GM21515 (cell line): ENCODE measurements around the gene SLC44A2.

Experiments
- ATAC-seq: cut with Tn5 transposase; IDR thresholded peaks from one replicate; pipeline ENCODE4 v1.9.1; 2021; ENCODE audit not compliant: unreplicated experiment

The SLC44A2 gene

DNA sequence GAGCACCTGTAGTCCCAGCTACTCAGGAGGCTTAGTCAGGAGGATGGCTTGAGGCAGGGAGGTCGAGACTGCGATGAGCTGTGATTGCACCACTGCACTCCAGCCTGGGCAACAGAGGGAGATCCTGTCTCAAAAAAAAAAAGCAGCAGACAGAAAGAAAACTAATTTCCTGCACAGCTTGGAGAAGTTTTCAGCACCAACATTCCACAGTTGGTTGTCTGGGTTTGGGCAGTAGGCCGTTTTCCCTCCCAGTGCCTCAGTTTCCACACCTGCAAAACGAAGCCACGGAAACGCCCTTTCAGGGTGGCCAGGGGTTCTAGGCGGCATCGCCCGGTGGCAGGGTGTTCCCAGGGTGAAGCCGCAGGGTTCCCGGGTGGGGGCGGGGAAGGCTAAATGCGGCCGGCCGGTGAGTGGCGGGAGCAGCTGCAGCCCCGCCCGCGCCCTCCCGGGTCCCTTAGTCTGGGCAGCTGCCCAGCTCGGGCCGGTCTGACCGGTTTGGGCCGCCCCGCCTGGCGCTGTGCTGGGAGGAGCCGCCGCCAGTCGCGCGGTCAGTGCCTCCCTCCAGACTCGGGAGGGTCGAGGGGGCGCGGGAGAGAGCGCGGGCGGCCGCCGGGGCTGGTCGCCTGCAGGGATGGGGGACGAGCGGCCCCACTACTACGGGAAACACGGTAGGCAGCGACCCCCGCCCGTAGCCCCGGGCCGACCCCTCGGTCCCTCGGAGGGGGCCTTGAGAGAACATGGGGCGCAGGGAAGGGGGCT, at the start of gene SLC44A2:
TSS of gene SLC44A2 (plus strand) at position 551 of the 759 bp plus-strand sequence. CDS start at position 632, 81 bp downstream.
- ATAC-seq: no peak

DNA sequence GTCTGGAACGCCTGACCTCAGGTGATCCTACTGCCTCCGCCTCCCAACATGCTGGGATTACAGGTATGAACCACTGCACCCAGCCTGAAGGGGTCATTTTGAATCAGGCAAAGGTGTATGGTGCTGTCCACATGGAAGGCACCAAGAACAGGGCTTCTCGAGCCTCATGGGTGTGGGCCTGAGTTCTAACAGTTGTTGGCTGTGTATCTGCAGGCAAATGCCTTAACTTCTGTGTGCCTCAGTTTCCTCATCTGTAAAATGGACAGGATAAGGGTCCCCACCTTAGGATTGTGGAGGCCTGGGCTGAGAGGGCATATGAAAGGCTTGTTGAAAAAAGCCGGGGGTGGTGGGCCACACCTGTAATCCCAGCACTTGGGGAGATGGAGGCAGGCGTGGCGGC, 47.4 kb upstream of the SLC44A2 start:
- ATAC-seq: no peak

DNA sequence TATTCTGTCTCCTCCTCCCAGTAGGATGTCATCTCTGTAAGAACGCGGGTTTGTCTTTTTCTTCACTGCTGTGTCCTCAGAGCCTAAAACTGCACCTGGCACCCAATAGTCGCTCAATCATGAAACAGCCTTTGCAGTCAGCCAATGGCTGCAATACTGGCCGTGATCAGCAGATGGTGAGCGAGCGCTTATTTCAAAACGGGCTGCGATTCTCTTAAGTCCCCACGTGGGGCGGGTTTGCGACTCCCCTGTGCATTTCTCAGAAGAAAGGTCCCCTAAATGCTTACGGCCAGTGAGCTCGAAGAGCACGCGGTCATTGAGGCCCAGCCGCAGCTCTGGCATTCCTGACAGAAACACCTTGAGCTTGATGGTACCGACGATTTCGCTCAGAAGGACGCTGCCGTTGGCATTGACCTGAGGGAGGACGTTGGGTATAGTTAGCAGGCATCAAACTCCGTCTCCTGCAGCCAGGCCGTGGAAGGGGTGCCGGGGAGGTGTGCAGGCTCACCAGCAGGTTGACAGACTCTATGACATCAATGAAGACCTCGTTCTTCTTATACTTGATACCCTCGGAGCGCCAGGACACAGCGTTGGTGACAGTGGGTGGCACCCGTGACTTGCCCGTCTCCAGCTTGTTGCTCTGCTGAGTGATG, 44.2 kb upstream of the SLC44A2 start:
- no peak for ATAC-seq

DNA sequence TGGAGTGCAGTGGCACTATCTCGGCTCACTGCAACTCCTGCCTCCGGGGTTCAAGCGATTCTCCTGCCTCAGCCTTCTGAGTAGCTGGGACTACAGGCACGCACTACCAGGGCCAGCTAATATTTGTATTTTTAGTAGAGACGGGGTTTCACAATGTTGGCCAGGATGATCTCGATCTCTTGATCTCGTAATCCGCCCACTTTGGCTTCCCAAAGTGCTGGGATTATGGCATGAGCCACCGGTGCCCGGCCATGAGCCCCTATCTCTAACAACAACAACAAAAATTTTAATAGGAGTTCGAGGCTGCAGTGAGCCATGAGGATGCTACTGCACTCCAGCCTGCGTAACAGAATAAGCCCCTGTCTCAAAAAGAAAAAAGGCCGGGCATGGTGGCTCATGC, 43.3 kb upstream of the SLC44A2 start:
- no peak for ATAC-seq

DNA sequence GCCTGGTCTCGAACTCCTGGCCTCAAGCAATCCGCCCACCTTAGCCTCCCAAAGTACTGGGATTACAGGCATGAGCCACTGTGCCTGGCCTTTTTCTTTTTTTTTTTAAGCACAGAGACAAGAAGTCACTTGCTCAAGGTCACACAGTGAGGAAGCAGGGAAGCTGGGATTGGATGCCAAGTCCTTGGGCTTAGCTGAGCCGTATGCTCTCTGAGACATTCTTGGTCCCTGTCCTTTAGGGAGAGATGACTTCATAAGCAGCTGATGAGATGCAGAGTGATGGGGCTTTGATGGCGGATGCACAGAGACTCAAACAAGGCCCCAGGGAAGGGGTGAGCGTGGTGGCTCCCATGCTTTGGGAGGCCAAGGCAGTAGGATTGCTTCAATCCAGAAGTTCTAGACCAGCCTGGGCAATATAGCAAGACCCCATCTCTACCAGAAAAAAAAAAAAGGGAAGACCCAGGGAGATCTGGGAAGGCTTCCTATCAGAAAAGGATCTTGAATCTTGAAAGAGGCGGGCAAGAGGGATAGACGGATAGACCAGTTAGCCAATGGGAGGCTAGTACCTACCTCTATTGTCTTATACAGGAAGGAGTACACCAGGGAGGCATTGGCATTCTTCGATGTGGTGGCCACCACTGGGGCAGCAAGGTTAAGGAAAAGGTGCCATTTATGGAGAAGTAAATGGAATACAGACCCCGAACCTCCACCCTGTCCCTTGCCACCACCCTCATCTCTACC, 42.1 kb upstream of the SLC44A2 start:
- ATAC-seq: no peak

DNA sequence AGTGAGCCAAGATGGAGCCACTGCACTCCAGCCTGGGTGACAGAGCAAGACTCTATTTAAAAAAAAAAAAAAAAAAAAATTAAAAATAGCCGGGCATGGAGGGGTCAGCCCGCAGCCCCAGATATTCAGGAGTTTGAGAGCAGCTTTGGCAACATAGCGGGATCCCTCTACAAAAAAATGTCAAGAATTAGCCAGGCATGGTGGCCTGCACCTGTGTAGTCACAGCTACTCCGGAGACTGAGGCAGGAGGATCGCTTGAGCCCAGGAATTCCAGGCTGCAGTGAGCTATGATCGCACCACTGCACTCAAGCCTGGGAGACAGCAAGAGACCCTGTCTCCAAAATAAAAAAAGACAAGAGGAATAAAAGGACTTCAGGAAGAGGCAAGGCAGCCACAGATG, 39.0 kb upstream of the SLC44A2 start:
- no peak for ATAC-seq

DNA sequence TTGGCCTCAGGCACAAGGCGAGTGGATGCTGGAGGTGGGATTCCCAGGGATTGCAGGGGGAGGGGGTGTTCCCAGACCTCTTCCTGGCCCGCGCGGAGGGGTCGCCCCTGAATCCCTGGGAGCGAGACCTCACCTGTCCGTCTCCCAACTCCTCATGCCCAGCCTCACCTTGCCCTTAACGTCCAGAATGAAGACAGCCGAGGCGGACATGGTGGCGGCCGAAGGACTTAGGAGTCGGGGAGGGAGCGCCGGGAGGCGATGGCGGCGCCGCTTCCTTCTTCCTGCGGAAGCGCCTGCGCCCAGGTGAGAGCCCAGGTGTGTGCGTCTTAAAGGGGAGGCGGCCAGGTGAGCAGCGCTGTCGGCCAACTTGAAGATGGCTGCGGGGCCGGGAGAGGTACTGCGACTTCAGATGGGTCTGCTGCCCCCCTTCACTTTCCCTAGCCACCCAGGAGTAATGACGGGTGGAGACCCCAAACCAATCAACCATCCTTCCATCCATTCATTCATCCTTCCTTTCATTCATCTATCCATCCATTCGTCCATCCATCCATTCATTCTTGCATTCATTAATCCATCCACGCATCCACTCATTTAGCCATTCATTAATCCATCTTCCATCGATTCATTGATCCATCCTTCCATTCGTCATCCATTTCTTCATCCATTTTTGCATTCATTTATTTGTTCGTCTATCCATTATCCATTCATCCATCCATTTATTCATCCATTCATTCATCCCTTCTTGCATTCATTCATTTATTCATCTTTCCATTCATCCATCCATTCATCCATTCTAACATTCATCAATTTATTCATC, 38.1 kb upstream of the SLC44A2 start, which contains the start of gene AP1M2:
TSS of gene AP1M2 (minus strand) at position 291 of the 817 bp plus-strand sequence. CDS start at position 210, 81 bp downstream.
- no peak for ATAC-seq

DNA sequence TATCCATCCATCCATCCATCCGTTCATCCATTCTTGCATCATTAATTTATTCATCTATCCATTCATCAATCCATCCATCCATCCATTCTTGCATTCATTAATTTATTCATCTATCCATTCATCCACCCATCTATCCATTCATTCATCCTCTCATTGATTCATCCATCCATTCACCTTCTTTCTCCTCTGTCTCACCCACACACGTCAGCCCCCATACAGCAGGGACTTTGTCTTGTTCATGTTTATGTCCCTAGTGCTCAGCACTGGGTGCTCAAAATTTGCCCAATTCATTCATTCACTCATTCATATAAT, 37.6 kb upstream of the SLC44A2 start:
- ATAC-seq: no peak

DNA sequence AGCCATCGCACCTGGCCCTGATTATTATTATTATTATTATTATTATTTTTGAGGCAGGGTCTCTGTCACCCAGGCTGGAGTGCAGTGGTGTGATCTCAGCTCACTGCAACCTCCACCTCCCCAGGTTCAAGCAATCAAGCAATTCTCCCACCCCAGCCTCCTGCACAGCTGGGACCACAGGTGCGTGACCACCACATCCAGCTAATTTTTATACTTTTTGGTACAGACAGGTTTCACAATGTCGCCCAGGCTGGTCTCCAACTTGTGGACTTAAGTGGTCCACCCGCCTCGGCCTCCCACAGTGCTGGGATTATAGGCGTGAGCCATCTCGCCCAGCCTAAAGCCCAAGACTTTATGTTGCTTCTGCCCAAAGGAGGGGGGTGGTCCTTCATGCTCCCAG, 32.2 kb upstream of the SLC44A2 start:
- no peak for ATAC-seq

DNA sequence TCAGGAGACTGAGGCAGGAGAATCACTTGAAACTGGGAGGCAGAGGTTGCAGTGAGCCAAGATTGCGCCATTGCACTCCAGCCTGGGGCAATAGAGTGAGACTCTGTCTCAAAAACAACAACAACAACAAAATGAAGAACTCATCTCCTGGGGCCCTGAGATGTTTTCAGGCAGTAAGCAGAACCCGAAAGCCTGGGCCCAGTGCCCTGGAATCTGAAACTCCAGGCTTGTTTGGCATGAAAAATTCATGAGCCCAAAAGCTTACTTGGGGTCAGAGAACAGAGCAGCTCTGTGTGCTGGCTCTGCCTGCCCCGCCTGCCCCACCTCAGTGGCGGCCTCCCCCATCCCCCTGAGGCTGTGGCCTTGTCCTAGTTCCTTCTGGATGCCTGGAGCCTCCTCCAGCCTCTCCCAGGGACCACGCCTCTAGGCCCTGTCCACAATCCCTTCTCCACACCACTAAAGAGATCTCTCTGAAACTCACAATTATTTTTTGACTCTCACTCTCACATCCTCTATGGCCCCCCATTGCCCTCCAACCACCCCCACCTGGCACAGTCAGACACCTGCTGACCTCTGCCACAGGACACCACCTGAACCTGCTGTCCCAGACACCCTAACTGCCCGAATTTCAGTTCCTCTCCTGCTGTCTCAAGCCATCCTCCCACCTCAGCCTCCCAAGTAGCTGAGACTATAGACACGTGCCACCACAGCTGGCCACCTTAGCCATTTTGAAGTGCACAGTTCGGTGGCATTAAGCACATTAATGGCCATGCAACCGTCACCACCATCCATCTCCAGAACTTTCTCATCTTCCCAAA, 31.3 kb upstream of the SLC44A2 start:
- ATAC-seq: peak; percentile 48

DNA sequence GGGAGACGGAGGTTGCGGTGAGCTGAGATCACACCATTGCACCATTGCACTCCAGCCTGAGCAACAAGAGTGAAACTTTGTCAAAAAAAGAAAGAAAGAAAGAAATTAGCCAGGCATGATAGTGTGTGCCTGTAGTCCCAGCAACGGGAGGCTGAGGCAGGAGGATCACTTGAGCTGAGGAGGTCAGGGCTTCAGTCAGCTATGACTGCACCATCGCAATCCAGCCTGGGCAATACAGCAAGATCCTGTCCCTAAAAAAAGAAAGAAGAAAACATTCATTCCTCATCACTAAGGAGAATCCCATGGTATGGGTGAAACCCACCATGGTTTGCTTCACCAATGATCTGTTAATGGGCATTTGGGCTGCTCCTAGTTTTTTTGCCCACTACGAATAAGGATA, 25.2 kb upstream of the SLC44A2 start:
- ATAC-seq: no peak

DNA sequence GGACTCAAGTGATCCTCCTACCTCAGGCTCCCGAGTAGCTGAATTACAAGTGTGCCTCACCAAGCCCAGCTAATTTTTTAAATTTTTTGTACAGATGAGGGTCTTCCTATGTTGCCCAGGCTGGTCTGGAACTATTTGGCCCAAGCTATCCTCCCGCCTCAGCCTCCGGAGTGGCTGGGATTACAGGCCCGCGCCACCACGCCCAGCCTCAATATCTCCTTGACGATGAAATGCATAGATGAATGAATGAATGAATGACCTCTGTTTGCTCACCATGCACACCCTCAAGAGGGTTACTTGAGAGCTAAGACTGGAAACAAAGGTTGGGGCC, 23.4 kb upstream of the SLC44A2 start:
- ATAC-seq: no peak

DNA sequence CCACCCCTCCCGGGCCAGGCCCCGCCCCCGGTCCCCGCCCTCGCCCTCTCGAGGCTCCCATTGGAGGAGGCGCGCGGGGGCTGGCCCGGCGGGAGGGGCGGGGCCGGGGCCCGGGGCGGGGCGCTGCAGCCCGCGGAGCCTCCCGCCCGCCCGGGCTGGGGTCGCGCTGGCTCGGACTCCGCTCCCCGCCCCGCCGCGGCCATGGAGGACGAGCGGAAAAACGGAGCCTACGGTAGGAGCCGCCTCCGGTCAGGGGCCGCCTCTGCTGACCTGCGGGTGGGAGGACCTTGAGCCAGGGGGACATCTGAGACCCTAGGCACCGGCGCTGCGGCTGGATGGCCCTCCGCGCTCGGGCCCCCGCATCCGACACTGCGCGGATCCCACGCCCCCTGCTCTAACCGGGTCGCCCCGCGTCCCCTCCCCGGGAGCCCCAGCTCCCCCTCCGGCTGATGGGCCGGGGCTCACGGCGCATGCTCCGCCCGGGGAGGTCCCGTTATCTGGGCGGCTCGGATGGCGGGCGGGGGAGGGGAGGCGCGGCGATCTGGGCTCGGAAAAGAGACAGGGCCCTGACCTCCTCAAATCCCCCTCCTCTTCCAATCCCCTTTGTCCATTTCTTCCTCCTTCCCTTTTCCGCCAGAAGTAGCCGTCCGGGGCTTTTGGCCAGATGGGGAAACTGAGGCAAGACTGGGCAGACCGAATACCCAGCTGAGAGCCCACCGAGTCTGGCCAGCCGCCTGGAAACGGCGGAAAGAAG, 22.8 kb upstream of the SLC44A2 start:
- no peak for ATAC-seq

DNA sequence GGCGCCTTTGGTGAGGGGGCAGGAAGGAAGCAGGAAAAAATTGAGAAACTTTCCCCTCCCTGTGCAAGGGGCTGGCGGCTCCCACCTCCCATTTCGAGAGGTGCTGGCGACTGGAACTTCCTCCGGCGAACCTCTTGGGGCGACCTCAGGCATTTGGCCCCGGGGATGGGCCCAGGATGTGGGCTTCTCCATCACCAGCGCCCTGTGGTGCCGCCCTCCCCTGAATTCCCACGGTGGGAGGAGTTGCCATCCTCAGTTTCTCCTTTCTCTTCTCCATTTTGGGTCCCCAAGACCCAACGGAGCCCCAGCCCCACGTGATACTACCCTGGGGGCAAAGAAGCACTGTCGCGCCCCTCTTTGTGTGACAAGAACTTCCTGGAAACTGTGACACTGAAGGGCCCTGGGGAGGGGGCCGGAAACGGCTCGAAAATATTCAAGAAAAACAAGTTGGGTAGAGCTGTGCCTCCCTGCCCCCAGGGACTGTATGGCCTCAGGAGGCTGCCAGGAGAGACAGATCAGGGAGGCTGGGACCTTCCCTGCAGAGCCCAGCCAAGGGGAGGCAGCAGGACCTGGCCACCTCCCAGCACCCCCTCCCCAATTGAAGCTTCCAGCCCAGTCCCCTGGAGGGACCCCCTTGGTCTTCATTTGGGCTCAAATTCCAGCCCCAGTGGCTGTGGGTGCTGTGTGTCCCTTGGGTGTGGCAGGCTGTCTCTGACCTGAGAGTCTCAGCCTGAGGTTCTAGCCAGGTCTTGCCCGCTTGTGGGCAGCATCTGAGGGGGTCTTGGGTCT, 22.1 kb upstream of the SLC44A2 start:
- no peak for ATAC-seq

DNA sequence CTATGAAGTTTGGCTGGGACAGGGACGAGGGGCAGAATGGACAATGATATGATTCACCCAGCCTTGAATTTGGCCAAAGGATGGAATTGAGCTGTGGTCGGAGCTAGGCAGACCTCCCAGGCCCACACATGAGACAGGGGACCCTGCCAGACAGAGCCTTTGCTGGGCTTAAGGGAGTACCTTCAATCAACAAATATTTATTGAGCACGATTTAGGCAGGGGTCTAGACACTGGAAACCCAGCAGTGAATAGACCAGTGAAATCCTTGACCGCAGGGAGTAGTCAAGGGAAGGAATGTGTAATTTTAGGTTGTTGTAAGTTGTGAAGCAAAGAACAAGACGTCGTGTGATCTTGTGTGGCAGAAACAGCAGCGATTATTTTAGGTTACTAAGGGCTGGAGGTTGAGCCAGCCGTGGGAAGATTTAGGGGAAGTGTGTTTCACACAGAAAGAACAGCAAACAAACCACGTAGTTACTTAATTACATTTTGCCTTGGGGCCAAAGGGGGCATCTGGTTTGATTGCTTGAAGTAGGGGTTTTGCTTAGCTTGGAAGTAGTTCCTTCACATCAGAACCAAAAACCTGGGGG, 21.4 kb upstream of the SLC44A2 start:
- ATAC-seq: no peak

DNA sequence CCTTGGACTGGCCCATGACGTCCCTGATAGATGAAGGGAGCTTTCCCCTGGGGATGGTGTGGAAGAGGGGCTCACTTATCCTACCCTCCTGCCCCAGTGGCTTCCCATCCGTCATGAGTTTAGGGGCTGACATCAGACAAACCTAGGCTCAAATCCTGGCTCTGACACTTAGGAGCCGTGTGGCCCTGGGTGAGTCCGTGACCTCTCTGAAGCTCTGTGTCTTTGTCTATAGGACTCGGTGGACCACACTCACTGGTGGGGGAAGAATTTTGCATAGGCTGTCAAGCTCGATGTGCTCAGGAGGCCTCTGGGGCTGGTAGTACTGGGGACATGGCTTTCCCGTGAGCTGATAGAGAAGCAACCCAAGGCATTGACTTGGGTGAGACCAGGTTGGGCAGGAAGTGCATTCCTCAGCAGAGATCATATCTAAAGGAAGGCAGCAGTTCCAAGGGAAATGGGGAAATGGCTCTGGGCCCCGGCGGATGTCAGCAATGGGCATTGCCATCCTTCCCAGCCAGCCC, 20.8 kb upstream of the SLC44A2 start:
- no peak for ATAC-seq

DNA sequence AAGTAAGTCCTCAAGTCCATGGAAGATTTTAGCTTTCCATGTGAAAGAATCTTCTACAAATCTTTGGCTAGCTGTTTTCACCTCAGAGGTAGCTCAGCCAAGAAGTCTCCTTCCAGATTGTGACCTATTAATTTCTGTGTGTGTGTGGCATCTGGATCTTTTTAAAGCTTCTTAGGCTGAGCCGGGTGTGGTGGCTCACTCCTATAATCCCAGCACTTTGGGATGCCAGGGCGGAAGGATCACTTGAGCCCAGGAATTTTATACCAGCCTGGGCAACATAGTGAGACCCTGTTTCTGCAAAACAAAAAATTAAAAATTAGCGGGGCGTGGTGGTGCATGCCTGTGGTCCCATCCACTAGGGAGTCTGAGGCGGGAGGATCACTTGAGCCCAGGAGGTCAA, 13.4 kb upstream of the SLC44A2 start:
- no peak for ATAC-seq

DNA sequence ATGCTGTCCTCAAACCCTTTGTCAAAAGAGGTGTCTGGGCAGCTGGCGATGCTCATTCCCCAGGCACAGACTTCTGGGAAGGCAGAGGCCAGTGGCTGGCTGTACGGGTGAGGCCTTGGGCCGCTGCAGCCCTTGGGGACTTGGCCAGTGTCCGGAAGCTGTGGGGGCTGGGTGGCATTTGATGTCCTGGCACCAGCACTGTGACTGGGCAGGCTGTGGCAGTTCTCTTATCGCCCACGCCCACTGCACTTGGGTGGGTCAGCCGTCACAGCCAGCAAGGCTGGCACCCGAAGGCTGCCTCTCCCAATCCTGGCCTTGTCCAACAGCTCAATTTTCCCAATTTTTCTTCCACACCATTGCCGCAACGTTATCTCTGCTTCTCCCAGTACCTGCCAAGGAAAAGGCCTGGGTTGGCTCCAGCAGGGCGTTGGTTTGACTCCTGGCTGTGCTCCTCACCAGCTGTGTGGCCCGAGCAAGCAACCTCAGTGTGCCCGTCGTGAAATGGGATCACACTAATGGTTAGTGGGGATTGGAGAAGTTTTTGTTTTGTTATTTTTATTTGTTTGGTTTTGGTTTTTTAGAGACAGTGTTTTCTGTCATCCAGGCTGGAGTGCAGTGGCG, 12.7 kb upstream of the SLC44A2 start:
- no peak for ATAC-seq
